ENCODE data around the gene SIGLEC6. TPM values are rescaled to one million over a fixed set of nuclear protein-coding genes. Genes with fewer than 3 reads are reported as not detected.

Gene SIGLEC6
- polyA plus RNA-seq, 1 donor = not detected

GRCh38 chr19:51476164-51476563 is 55.3 kb downstream of the SIGLEC6 start:
- no peak for DNase-seq

GRCh38 chr19:51473009-51473707 is 58.3 kb downstream of the SIGLEC6 start:
- peak; percentile 49 for DNase-seq

DNA sequence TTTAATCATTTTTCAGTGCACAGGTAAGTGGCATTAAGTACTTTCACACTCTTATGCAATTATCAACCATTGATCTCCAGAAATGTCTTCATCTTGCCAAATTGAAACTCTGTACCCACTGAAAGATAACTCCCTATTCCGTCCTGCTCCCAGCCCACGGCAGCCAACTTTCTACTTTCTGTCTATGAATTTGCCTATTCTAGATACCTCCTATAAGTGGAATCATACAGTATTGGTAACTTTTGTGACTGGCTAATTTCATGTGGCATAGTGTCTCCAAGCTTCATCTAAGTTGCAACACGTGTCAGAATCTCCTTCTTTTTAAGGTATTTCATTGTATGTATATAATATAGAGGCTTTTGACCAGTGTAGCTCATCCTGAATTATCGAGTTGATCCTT is 58.9 kb downstream of the SIGLEC6 start:
- DNase-seq = no peak

DNA sequence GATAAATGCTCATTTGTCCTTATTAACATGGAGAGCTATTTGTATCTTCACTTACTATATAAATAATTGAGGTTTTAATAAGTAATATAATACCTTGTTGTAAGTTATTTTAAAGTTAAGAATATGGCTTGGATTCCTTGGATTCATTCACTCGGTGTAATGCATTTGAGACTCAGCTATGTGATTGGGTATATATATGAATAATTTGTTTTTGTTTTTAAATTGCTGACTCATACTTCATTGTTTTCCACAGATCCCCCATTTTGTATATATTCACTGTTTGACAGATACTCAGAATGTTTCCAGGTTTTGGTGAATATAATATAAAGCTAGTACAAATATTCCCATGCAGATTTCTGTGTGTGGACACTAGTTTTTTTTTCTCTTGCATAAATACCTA is 59.9 kb downstream of the SIGLEC6 start:
- no peak for DNase-seq

DNA sequence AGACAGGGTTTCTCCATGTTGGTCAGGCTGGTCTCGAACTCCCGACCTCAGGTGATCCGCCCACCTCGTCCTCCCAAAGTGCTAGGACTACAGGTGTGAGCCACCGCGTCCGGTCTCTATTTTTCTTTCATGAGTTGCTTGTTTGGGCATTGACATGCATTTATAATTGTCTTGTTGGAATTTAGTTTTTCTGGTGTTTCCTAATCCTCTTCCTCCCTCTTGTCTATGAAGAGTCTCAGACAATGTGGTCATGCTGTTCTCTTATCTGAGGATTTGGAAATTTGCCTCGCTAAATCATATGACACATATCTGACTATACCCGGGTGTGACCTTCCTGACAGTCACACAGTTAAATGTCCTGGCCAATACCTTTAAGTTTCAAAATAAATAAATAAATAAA is 60.5 kb downstream of the SIGLEC6 start:
- DNase-seq = no peak

DNA sequence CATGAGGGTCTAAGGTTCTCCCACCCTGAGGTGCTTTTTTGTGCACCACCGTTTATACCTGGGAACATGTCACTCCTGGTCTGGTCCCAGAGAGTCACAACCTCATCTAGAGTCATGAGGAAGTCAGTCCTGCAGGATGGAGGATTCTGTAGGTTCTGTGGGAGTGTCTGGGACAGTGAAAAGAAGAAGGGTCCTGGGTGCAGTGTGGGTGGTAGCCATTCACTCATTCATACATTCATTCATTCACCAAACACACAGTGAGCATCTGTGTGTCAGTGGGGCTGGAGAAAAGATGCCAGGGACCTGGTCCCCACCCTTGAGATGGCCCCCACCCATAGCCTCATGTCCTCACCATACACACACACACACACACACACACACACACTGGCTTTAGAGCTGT is 61.8 kb downstream of the SIGLEC6 start:
- no peak for DNase-seq

DNA sequence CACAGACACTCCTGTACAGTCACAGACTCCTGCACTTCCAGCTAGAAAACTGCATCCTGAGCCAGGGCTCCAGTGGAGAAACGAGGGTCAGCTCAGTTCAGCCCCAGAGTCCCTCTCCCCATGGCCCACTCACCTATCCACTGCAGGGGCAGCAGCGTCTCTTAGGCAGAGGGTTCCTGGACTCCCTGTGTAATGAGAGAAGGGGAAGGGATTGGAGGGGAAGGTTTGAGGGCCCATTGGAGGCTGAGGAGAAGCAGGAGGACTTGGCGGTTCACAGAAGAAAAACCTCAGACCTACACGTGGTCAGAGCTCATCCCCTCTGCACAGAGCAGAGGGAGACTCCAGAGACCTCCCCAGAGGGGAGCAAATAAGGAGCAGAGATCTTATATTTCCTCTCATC is 62.3 kb downstream of the SIGLEC6 start:
- DNase-seq = no peak

DNA sequence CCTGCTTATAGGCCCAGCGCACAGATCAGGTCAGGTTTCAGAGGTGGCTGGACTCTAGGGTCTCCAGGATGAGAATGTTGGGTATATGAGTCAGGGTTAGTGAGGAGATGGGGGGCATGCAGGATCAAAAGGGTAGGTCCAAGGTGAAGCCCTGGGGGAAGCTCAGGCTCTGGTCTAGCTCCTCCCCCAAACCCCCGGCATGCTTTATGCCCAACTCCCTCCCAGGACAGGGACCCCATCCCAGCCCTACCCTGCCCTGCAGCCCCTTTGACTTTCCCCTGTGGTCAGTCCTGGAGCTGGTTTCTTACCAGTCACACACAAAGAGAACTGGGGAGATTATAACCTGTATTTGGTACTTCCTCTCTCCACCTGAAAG is 62.9 kb downstream of the SIGLEC6 start:
- no peak for DNase-seq

DNA sequence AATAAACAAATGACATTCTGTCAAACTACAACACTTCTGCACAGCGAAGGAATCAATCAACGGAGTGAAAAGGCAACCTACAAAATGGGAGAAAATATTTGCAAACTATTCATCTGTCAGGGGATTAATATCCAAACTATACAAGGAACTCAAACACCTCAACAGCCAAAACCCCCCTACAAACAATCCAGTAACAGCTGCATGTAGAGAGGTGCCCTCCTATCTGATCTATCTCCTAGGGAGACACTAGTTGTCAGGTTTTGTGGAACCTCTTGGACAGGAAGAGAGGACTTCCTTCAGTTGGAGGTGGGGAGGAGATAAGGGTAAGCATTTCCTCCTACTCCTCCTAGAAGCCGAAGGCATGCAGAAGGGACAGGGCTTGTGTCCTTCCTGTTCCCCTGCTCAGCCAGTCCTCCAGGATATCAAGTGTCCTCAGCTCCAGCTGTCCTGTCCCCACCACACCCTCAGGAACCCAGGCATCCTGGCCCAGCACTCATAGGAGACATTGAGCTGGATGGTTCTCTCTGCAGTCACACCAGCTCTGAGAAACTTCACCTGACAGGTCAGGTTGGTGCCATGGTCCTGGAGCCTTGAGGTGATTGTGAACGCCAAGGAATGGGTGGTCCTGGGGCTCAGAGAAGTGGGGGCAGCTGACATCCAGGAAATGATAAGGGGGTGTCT is 63.5 kb downstream of the SIGLEC6 start:
- no peak for DNase-seq

Other genes with a start within 250 kb of the SIGLEC6 start
- gene IGLON5, start 220.0 kb downstream of the SIGLEC6 start, polyA plus RNA-seq (ENCODE audit: insufficient read length) = 3.0 TPM
- 4.6 TPM for gene VSIG10L, start 189.5 kb downstream of the SIGLEC6 start, polyA plus RNA-seq (ENCODE audit: insufficient read length)
- 120 TPM for gene ETFB, start 165.3 kb downstream of the SIGLEC6 start, polyA plus RNA-seq (ENCODE audit: insufficient read length)
- 1.0 TPM for gene CLDND2, start 162.7 kb downstream of the SIGLEC6 start, polyA plus RNA-seq (ENCODE audit: insufficient read length)
- 1.3 TPM for gene NKG7, start 159.0 kb downstream of the SIGLEC6 start, polyA plus RNA-seq (ENCODE audit: insufficient read length)
- 0.18 TPM for gene LIM2, start 143.7 kb downstream of the SIGLEC6 start, polyA plus RNA-seq (ENCODE audit: insufficient read length)
- gene C19orf84, start 141.1 kb downstream of the SIGLEC6 start, polyA plus RNA-seq (ENCODE audit: insufficient read length) = 0.32 TPM
- gene SIGLEC10, start 114.0 kb downstream of the SIGLEC6 start, polyA plus RNA-seq (ENCODE audit: insufficient read length) = 1.6 TPM
- gene SIGLEC8, start 73.2 kb downstream of the SIGLEC6 start, polyA plus RNA-seq (ENCODE audit: insufficient read length) = 0.07 TPM
- gene CEACAM18, start 53.1 kb downstream of the SIGLEC6 start, polyA plus RNA-seq (ENCODE audit: insufficient read length) = not detected
- gene SIGLEC12, start 29.9 kb downstream of the SIGLEC6 start, polyA plus RNA-seq (ENCODE audit: insufficient read length) = 0.10 TPM
- gene ZNF175, start 39.6 kb upstream of the SIGLEC6 start, polyA plus RNA-seq (ENCODE audit: insufficient read length) = 22.3 TPM
- gene SIGLEC5, start 98.7 kb upstream of the SIGLEC6 start, polyA plus RNA-seq (ENCODE audit: insufficient read length) = not detected
- 0.47 TPM for gene SIGLEC14, start 115.2 kb upstream of the SIGLEC6 start, polyA plus RNA-seq (ENCODE audit: insufficient read length)
- 21.0 TPM for gene SPACA6, start 161.7 kb upstream of the SIGLEC6 start, polyA plus RNA-seq (ENCODE audit: insufficient read length)
- gene HAS1, start 192.3 kb upstream of the SIGLEC6 start, polyA plus RNA-seq (ENCODE audit: insufficient read length) = not detected
- 0.58 TPM for gene FPR1, start 220.2 kb upstream of the SIGLEC6 start, polyA plus RNA-seq (ENCODE audit: insufficient read length)
- gene FPR2, start 229.5 kb upstream of the SIGLEC6 start, polyA plus RNA-seq (ENCODE audit: insufficient read length) = 0.15 TPM

Data from left kidney (tissue), 2 donors.